Breast epithelium (tissue), 3 donors: ENCODE measurements around the gene CALN1.

ENCODE experiments used
- CTCF ChIP-seq, 3 donors: fragments of 450-650 bp; IDR thresholded peaks; one replicate each; pipeline ENCODE4 v1.5.1; 2016 to 2017; ENCODE audit warnings: antibody characterized with exemption in 3 of 3, mild to moderate bottlenecking in 3 of 3, moderate library complexity in 3 of 3
- POLR2AphosphoS5 ChIP-seq, 3 donors: sonication (generic); formaldehyde crosslinking; IDR thresholded peaks; one replicate each; pipeline ENCODE4 v1.6.1; 2017; ENCODE audit warnings: antibody characterized with exemption in 3 of 3

DNA sequence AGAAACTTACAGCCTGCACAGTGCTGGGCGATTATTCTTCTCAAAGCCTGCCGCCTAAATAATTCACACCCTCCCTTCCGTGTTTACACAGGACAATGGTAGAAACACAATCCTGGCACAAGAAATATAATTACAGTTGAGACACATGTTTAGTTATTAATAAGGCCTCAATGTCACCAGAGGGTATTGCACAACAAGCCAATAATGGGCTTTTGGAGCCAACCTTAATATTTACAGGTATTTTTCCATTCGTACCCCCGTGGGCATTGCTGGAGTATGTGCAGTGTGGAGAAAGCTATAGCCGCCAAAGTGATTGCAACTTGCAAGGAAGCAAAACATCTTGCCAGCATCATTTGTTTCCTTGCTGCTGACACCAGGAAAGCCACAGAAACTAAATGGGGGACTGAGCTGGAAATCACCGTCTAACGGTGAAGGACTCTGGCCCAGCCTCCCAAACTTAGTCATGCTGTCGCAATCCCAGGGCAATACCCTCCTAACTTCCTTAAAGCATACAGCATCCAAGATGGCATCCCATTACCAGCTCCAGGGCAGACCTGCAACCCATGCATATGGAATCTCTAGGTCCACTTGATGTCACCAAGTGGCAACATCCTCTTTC, 8.6 kb downstream of the CALN1 start:
- TF ChIP-seq CTCF (IDR thresholded peaks at IDR 0.05) (no peak), POLR2AphosphoS5 (IDR thresholded peaks at IDR 0.05) (no peak)
